ENCODE data around the gene SMAD2.

GRCh38 chr18:47799376-47799775, 131.1 kb downstream of the SMAD2 start:
- no peak for TF ChIP-seq CTCF (conservative IDR thresholded peaks at IDR 0.05; ENCODE audit: low read depth in 2 of 2)
- no peak for TF ChIP-seq POLR2AphosphoS5 (IDR thresholded peaks at IDR 0.05; ENCODE audit: low read depth)
- TF ChIP-seq EZH2 (IDR thresholded peaks at IDR 0.05; ENCODE audit: low read depth, unreplicated experiment), result no peak
- no peak for TF ChIP-seq JUNB (IDR thresholded peaks at IDR 0.05; ENCODE audit: unreplicated experiment)
- no peak for TF ChIP-seq EZH2phosphoT487 (IDR thresholded peaks at IDR 0.05; ENCODE audit: unreplicated experiment)
- TF ChIP-seq CREB1 (CRISPR knock-in tag; IDR thresholded peaks at IDR 0.05; ENCODE audit: low read depth), result no peak

Measured in GM23338 (cell line).